H9 (cell line): ENCODE measurements around the gene ST6GALNAC2. TPM values are rescaled to one million over a fixed set of nuclear protein-coding genes. Genes with fewer than 3 reads are reported as not detected.

ENCODE experiments used
- DNase-seq: peaks from one replicate; pipeline ENCODE4 v3.0.0-alpha.2; 2017
- H2AFZ ChIP-seq: one replicate; pipeline ENCODE4 v1.6.1; 2013; ENCODE audit warnings: mild to moderate bottlenecking, low read length, control low read depth, moderate library complexity
- H2AK5ac ChIP-seq: 2 replicates; pipeline ENCODE4 v1.6.1; 2013; ENCODE audit warnings: low read length, control low read depth, mixed read lengths; ENCODE audit not compliant: insufficient read length
- H2BK120ac ChIP-seq: one replicate; pipeline ENCODE4 v1.6.1; 2013; ENCODE audit warnings: low read depth, mild to moderate bottlenecking, low read length, control low read depth, inconsistent platforms; ENCODE audit not compliant: poor library complexity, severe bottlenecking
- H2BK12ac ChIP-seq: 2 replicates; pipeline ENCODE4 v1.6.1; 2013; ENCODE audit warnings: low read length, control low read depth, mixed read lengths, low read depth; ENCODE audit not compliant: insufficient read length
- H2BK15ac ChIP-seq: 2 replicates; pipeline ENCODE4 v1.6.1; 2013; ENCODE audit warnings: low read depth, low read length, control low read depth
- H2BK20ac ChIP-seq: one replicate; pipeline ENCODE4 v1.6.1; 2013; ENCODE audit warnings: low read depth, mild to moderate bottlenecking, low read length, control low read depth, inconsistent platforms; ENCODE audit not compliant: poor library complexity, severe bottlenecking
- H2BK5ac ChIP-seq: 2 replicates; pipeline ENCODE4 v1.6.1; 2013; ENCODE audit warnings: low read length, control low read depth, mixed read lengths; ENCODE audit not compliant: insufficient read length
- H3K14ac ChIP-seq: 2 replicates; pipeline ENCODE4 v1.6.1; 2013; ENCODE audit warnings: low read length, control low read depth; ENCODE audit not compliant: insufficient read depth
- H3K18ac ChIP-seq: 2 replicates; pipeline ENCODE4 v1.6.1; 2013; ENCODE audit warnings: low read depth, mild to moderate bottlenecking, mixed read lengths, low read length, control low read depth; ENCODE audit not compliant: insufficient read length
- H3K23ac ChIP-seq: 2 replicates; pipeline ENCODE4 v1.6.1; 2013; ENCODE audit warnings: low read length, control low read depth, mixed read lengths, low read depth; ENCODE audit not compliant: insufficient read length
- H3K23me2 ChIP-seq: 2 replicates; pipeline ENCODE4 v1.6.1; 2013; ENCODE audit warnings: low read depth, mild to moderate bottlenecking, mixed read lengths, low read length, control low read depth; ENCODE audit not compliant: insufficient read length, poor library complexity, severe bottlenecking
- H3K27ac ChIP-seq: 2 replicates; pipeline ENCODE4 v1.5.1; 2013; ENCODE audit warnings: low read length, control low read depth, mixed read lengths, low read depth; ENCODE audit not compliant: insufficient read length
- H3K27me3 ChIP-seq: 2 replicates; pipeline ENCODE4 v1.6.1; 2013; ENCODE audit warnings: low read length, control low read depth, inconsistent platforms; ENCODE audit not compliant: insufficient read depth
- H3K4ac ChIP-seq: 2 replicates; pipeline ENCODE4 v1.6.1; 2013; ENCODE audit warnings: low read depth, mild to moderate bottlenecking, control low read depth, inconsistent platforms, low read length, moderate library complexity
- H3K4me1 ChIP-seq: 2 replicates; pipeline ENCODE4 v1.6.1; 2013; ENCODE audit warnings: low read length, control low read depth, inconsistent platforms; ENCODE audit not compliant: insufficient read depth
- H3K4me2 ChIP-seq: 2 replicates; pipeline ENCODE4 v1.6.1; 2013; ENCODE audit warnings: low read length, control low read depth, mixed read lengths; ENCODE audit not compliant: insufficient read length, insufficient read depth
- H3K56ac ChIP-seq: 2 replicates; pipeline ENCODE4 v1.6.1; 2013; ENCODE audit warnings: low read depth, mild to moderate bottlenecking, mixed read lengths, low read length, control low read depth; ENCODE audit not compliant: insufficient read length
- H3K79me1 ChIP-seq: 2 replicates; pipeline ENCODE4 v1.6.1; 2013; ENCODE audit warnings: low read depth, mild to moderate bottlenecking, moderate library complexity, low read length, control low read depth, inconsistent platforms; ENCODE audit not compliant: insufficient read depth, poor library complexity, severe bottlenecking
- H3K79me2 ChIP-seq: 2 replicates; pipeline ENCODE4 v1.6.1; 2013; ENCODE audit warnings: low read length, control low read depth, inconsistent platforms; ENCODE audit not compliant: insufficient read depth
- H3K9ac ChIP-seq: 2 replicates; pipeline ENCODE4 v1.6.1; 2013; ENCODE audit warnings: low read length, control low read depth, mixed read lengths; ENCODE audit not compliant: insufficient read length; ENCODE audit errors: extremely low read depth
- H3K9me3 ChIP-seq: one replicate; pipeline ENCODE4 v1.6.1; 2013; ENCODE audit warnings: low read depth, low read length, inconsistent platforms; ENCODE audit not compliant: control insufficient read depth
- H3T11ph ChIP-seq: one replicate; pipeline ENCODE4 v1.6.1; 2013; ENCODE audit warnings: mild to moderate bottlenecking, low read length, control low read depth, inconsistent platforms
- H4K20me1 ChIP-seq: one replicate; pipeline ENCODE4 v1.6.1; 2013; ENCODE audit not compliant: control insufficient read depth, insufficient read length, insufficient read depth
- H4K5ac ChIP-seq: 2 replicates; pipeline ENCODE4 v1.6.1; 2013; ENCODE audit warnings: low read depth, mild to moderate bottlenecking, mixed read lengths, low read length, control low read depth; ENCODE audit not compliant: insufficient read length
- H4K8ac ChIP-seq: replicated peaks from 2 replicates; pipeline ENCODE4 v1.6.1; 2013; ENCODE audit warnings: low read length, control low read depth, mixed read lengths, low read depth; ENCODE audit not compliant: insufficient read length
- H4K91ac ChIP-seq: 2 replicates; pipeline ENCODE4 v1.6.1; 2013; ENCODE audit warnings: low read depth, mild to moderate bottlenecking, moderate library complexity, mixed read lengths, low read length, control low read depth; ENCODE audit not compliant: insufficient read length
- H3K27ac Mint-ChIP-seq, 3 experiments: 2 replicates in 2 of 3; 3 replicates in 1 of 3; pipeline ENCODE4 v1.8.0; 2020 to 2021; ENCODE audit warnings: mixed read lengths in 3 of 3, mild to moderate bottlenecking in 1 of 3, moderate library complexity in 1 of 3
- H3K27me3 Mint-ChIP-seq: 2 replicates; pipeline ENCODE4 v1.8.0; 2021; ENCODE audit warnings: low read depth, mild to moderate bottlenecking, moderate library complexity, mixed read lengths
- H3K36me3 Mint-ChIP-seq, 3 experiments: 2 replicates in 2 of 3; 3 replicates in 1 of 3; pipeline ENCODE4 v1.8.0; 2020 to 2021; ENCODE audit warnings: low read depth in 3 of 3, mixed read lengths in 3 of 3; ENCODE audit not compliant: insufficient read depth in 1 of 3
- H3K4me1 Mint-ChIP-seq, 2 experiments: 2 replicates each; pipeline ENCODE4 v1.8.0; 2020; ENCODE audit warnings: mixed read lengths in 2 of 2
- H3K4me3 Mint-ChIP-seq, 2 experiments: 2 replicates in 1 of 2; 3 replicates in 1 of 2; pipeline ENCODE4 v1.8.0; 2020 to 2021; ENCODE audit warnings: mild to moderate bottlenecking in 2 of 2, mixed read lengths in 2 of 2, moderate library complexity in 1 of 2
- H3K9me3 Mint-ChIP-seq, 2 experiments: 2 replicates in 1 of 2; 3 replicates in 1 of 2; pipeline ENCODE4 v1.8.0; 2020; ENCODE audit warnings: mild to moderate bottlenecking in 2 of 2, mixed read lengths in 2 of 2, moderate library complexity in 1 of 2
- CTCF ChIP-seq: fragments of 200-600 bp; sonication (generic); conservative IDR thresholded peaks from 3 replicates; pipeline ENCODE4 v1.8.0; 2021; ENCODE audit warnings: antibody characterized with exemption, mild to moderate bottlenecking
- WGBS: extraction: QIAGEN DNeasy Blood & Tissue Kit; methylation state at CpG from one replicate; pipeline ENCODE4 v1.1.7; 2013; ENCODE audit warnings: missing lambda C conversion rate, low lambda C conversion rate, mixed read lengths; ENCODE audit not compliant: insufficient read length; ENCODE audit errors: extremely low coverage; 5-methylcytosine and 5-hydroxymethylcytosine counted together
- total RNA-seq: library from RNA; stranded (reverse); gene quantifications from 2 replicates; pipeline ENCODE4 v1.2.1, GENCODE V29; 2021

Gene ST6GALNAC2
- total RNA-seq, 1 experiment from 2014 or later, result 0.46 TPM

DNA sequence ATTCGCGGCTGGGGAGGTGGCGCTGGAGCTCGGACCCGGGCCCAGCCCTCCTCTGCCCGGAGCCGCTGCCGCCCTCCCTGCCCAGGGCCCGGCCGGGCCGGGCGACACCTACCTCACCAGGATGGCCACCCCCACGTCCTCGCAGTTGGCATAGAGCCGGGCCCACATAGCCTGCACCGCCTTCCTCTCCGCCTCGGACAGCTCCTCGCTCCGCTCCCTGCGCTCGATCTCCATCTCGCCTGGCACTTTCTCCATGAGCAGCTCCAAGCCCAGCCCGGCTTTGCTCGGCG, 48.4 kb downstream of the ST6GALNAC2 start:
- H4K8ac ChIP-seq, result no peak overlapping the region

More for the DNA sequence above, 48.4 kb downstream of the ST6GALNAC2 start:
- H3K79me2 ChIP-seq, result no peaks in the 10 kb centered on the region
- H3K4me3 Mint-ChIP-seq, result peak overlapping the region; percentile 67 to 79
- peak; percentile 69 for DNase-seq
- no peak overlapping the region for H2BK120ac ChIP-seq
- no peak overlapping the region for H2BK20ac ChIP-seq
- H2AFZ ChIP-seq, result no peak overlapping the region
- peaks cover 2% of the 10 kb centered on the region; the same call in 1 of the 2 replicates for H3K4me1 ChIP-seq
- no peak overlapping the region for H2BK5ac ChIP-seq
- H3K36me3 Mint-ChIP-seq, result no peaks in the 10 kb centered on the region
- peaks cover 4% of the 10 kb centered on the region for H4K20me1 ChIP-seq
- H2BK12ac ChIP-seq, result no peak overlapping the region
- no peaks in the 10 kb centered on the region for H3K9me3 Mint-ChIP-seq
- no peaks in the 10 kb centered on the region for H3K9me3 ChIP-seq
- no peak overlapping the region for H3K56ac ChIP-seq
- H3K79me1 ChIP-seq, result no peaks in the 10 kb centered on the region
- no peak overlapping the region for H3K9ac ChIP-seq
- no peak overlapping the region for H2AK5ac ChIP-seq
- H3K23me2 ChIP-seq, result peaks cover 11% of the 10 kb centered on the region
- H4K91ac ChIP-seq, result no peak overlapping the region
- no peak overlapping the region for H3K18ac ChIP-seq
- no peak for TF ChIP-seq CTCF
- H3K14ac ChIP-seq, result peak overlapping the region; percentile 53; the same call in 1 of the 2 replicates
- H3K23ac ChIP-seq, result no peak overlapping the region
- WGBS, result no CpG with 5 or more reads among the region's 26 CpGs
- H3K27me3 ChIP-seq, result peaks cover 20% of the 10 kb centered on the region; the same call in 1 of the 2 replicates
- H3K27me3 Mint-ChIP-seq, result peaks cover 65% of the 10 kb centered on the region
- peak overlapping the region; percentile 70 for H3K4me2 ChIP-seq
- H3K4me1 Mint-ChIP-seq, result peaks cover 19 to 35% of the 10 kb centered on the region in 2 experiments
- H3K4ac ChIP-seq, result no peak overlapping the region
- no peak overlapping the region for H2BK15ac ChIP-seq
- H4K5ac ChIP-seq, result no peak overlapping the region
- no peak overlapping the region for H3K27ac ChIP-seq
- H3K27ac Mint-ChIP-seq, result no peak overlapping the region
- H3T11ph ChIP-seq, result no peak overlapping the region
